ENCODE measurements around the gene THUMPD3. TPM values are rescaled to one million over a fixed set of nuclear protein-coding genes. Genes with fewer than 3 reads are reported as not detected.

The THUMPD3 gene
- total RNA-seq, 1 experiment from 2014 or later, result 58.4 TPM

DNA sequence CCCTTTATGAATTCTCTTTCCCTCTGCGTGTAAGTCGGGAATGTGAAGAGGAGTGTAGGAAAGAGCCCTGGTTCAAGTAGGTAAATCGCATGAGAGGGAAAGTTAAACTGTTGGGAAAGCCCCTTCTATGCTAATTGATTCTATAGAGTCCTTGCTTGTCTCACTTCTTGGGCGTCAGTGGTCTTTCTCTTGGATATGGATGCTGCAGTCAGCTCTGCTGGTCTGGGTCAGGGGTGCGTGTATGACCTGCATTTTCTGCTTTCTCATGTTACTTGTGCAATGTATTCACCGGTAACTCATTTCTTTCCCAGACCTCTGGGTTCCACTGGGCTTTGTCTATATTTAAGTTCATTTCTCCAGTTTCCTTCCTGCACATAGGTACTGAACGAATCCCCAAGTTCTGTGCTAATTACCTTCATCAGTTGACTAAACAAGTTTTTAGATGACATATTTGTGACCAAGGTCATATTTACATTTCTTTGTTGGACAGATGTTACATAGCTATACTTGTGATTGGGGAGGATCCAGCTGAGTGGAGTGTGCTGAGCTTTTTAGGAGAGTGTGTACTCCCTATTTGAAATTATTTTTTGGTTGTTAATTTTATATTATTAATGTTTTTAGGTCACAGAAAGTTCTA lies 36.0 kb downstream of the THUMPD3 start:
- Histone ChIP-seq H4K20me1 (ENCODE audit: control insufficient read depth, insufficient read depth, insufficient read length) (peaks cover 2% of the 10 kb centered on the region), H3T11ph (ENCODE audit: low read length) (peak overlapping the region; percentile 38), H4K8ac (replicated peaks; ENCODE audit: insufficient read length, low read depth, low read length) (no peak overlapping the region), H3K4me1 (ENCODE audit: insufficient read depth, low read length) (peaks cover 4% of the 10 kb centered on the region), H2BK15ac (ENCODE audit: low read depth, low read length) (no peak overlapping the region), H3K14ac (ENCODE audit: insufficient read depth, low read length) (peak overlapping the region; percentile 99; the same call in 1 of the 2 replicates), H3K4me2 (ENCODE audit: insufficient read depth, insufficient read length, low read length) (peak overlapping the region; percentile 97), H3K27me3 (ENCODE audit: insufficient read depth, low read length) (no peaks in the 10 kb centered on the region), H2BK20ac (ENCODE audit: low read depth, low read length, poor library complexity, severe bottlenecking) (no peak overlapping the region), H3K4ac (ENCODE audit: low read depth, low read length) (peak overlapping the region; percentile 34; the same call in 1 of the 2 replicates), H3K9me3 (ENCODE audit: control insufficient read depth, low read depth, low read length) (no peaks in the 10 kb centered on the region), H3K18ac (ENCODE audit: insufficient read length, low read depth, low read length) (peak overlapping the region; percentile 89), H3K23ac (ENCODE audit: insufficient read length, low read depth, low read length) (peak overlapping the region; percentile 96), H3K56ac (ENCODE audit: insufficient read length, low read depth, low read length) (peak overlapping the region; percentile 31), H2AK5ac (ENCODE audit: insufficient read length, low read length) (no peak overlapping the region), H3K27ac (ENCODE audit: insufficient read length, low read depth, low read length) (peak overlapping the region; percentile 75), H4K91ac (ENCODE audit: insufficient read length, low read depth, low read length) (no peak overlapping the region), H2BK12ac (ENCODE audit: insufficient read length, low read depth, low read length) (no peak overlapping the region), H3K9ac (ENCODE audit: extremely low read depth, insufficient read length, low read length) (peak overlapping the region; percentile 97), H2BK120ac (ENCODE audit: low read depth, low read length, poor library complexity, severe bottlenecking) (no peak overlapping the region), H3K23me2 (ENCODE audit: insufficient read length, low read depth, low read length, poor library complexity, severe bottlenecking) (peaks cover 16% of the 10 kb centered on the region), H2AFZ (ENCODE audit: low read length) (no peak overlapping the region), H3K79me1 (ENCODE audit: insufficient read depth, low read depth, low read length, poor library complexity, severe bottlenecking) (no peaks in the 10 kb centered on the region), H3K79me2 (ENCODE audit: insufficient read depth, low read length) (peaks cover 68% of the 10 kb centered on the region), H4K5ac (ENCODE audit: insufficient read length, low read depth, low read length) (peak overlapping the region; percentile 93), H2BK5ac (ENCODE audit: insufficient read length, low read length) (peak overlapping the region; percentile 84)
- H3K36me3 Mint-ChIP-seq (ENCODE audit: insufficient read depth in 1 of 3, low read depth in 3 of 3), result peaks cover 25 to 34% (median 30%) of the 10 kb centered on the region in 3 experiments
- TF ChIP-seq, protein P1, sequence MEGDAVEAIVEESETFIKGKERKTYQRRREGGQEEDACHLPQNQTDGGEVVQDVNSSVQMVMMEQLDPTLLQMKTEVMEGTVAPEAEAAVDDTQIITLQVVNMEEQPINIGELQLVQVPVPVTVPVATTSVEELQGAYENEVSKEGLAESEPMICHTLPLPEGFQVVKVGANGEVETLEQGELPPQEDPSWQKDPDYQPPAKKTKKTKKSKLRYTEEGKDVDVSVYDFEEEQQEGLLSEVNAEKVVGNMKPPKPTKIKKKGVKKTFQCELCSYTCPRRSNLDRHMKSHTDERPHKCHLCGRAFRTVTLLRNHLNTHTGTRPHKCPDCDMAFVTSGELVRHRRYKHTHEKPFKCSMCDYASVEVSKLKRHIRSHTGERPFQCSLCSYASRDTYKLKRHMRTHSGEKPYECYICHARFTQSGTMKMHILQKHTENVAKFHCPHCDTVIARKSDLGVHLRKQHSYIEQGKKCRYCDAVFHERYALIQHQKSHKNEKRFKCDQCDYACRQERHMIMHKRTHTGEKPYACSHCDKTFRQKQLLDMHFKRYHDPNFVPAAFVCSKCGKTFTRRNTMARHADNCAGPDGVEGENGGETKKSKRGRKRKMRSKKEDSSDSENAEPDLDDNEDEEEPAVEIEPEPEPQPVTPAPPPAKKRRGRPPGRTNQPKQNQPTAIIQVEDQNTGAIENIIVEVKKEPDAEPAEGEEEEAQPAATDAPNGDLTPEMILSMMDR (conservative IDR thresholded peaks at IDR 0.05), result no peak
- no CpG with 5 or more reads among the region's 7 CpGs for WGBS (ENCODE audit: extremely low coverage, insufficient read length, low lambda C conversion rate)
- H3K9me3 Mint-ChIP-seq, result no peaks in the 10 kb centered on the region; a peak in 1 of 5 replicates
- peaks cover 64 to 69% of the 10 kb centered on the region in 2 experiments for H3K4me1 Mint-ChIP-seq
- H3K27me3 Mint-ChIP-seq (ENCODE audit: low read depth), result no peaks in the 10 kb centered on the region
- H3K27ac Mint-ChIP-seq, result peak overlapping the region; percentile 97 to 99 (median 98)
- peak; percentile 31 for DNase-seq
- peak overlapping the region; percentile 99 for H3K4me3 Mint-ChIP-seq
